RKO (cell line): ENCODE results near the gene XRCC3.

Experiments
- DNase-seq: peaks from one replicate; pipeline ENCODE4 v3.0.0-alpha.2; 2016; ENCODE audit warnings: low spot score

XRCC3 gene

GRCh38 chr14:103706551-103707328 lies 8.5 kb downstream of the XRCC3 start:
- no peak for DNase-seq

DNA sequence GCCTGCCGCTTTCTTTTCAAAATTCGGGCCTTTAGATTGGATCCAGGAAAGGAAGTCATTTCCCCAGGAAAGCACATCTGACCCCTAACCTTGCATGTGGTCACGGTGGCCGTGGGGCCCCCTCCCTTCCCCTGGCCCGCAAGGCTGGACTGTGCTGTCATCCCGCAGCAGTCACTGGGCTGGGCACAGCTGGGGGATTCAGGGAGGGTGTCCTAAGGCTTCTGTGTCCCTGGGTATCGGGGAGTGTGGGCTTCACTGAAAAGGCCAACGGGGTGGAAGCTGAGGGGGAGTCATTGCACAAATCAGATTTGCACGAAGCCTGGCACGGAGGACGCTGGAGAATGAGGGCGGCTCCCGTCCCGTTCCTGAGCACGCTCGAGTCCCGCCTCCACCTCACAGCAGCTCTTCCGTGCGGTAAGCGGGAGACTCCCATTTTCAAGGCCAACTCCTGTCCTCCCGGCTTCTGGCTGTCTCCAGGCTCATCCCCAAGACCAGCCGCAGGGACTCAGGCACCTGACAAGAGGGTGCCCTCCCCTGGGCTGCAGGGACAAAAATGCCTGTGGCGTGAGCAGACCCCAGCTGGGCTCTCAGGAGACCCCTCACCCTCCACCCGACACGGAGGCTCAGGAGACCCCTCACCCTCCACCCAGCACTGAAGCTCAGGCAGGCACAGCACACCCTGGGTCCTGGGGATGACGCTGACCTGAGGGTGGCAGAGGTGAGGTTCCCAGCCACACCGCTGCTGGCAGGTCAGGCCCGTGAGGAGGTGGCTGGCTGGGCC lies 9.6 kb downstream of the XRCC3 start:
- DNase-seq: no peak

GRCh38 chr14:103705118-103705503 lies 10.1 kb downstream of the XRCC3 start:
- DNase-seq: no peak

DNA sequence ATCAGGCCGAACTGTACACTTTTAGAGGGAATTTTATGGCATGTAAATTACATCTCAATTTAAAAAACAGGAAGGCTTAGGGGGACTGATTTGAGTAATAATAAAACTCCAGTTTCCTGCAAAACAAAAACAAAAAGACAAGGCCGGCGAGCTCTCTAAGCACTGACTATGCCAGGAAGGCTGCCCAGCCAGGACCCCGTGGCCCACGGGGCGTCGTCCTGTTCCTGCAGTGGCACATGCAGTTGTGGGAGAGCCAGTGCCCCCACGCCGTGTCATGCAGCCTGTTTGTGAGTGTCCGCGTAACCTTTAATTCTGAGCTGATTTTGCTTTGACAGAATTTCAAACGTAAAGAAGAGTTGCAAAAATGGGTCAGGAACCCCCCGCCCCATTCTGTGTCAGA lies 10.5 kb downstream of the XRCC3 start:
- DNase-seq: no peak

- DNase-seq: no peak
Observed at GRCh38 chr14:103703433-103704385, 11.5 kb downstream of the XRCC3 start.

- no peak for DNase-seq
Observed at GRCh38 chr14:103702497-103703432, 12.5 kb downstream of the XRCC3 start.

DNA sequence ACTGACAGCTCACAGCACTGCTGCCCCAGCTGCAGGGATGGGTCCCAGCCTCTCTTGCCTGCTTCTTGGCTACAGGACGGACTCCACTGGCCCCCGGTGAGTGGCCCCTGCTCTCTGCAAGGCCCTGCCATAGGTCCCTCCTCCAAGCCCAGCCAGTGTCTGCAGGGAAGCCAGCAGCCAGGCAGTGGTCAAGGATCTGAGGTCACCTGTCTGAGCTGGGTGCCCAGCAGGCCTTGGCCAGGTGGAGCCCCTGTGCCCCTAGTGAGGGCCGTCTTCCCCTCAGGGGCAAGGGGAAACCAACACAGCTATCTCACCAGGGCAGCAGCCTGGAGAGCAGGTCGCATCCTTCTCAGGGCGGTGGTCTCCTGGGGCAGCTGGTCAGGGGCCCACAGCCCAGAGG lies 13.2 kb downstream of the XRCC3 start:
- no peak for DNase-seq

DNA sequence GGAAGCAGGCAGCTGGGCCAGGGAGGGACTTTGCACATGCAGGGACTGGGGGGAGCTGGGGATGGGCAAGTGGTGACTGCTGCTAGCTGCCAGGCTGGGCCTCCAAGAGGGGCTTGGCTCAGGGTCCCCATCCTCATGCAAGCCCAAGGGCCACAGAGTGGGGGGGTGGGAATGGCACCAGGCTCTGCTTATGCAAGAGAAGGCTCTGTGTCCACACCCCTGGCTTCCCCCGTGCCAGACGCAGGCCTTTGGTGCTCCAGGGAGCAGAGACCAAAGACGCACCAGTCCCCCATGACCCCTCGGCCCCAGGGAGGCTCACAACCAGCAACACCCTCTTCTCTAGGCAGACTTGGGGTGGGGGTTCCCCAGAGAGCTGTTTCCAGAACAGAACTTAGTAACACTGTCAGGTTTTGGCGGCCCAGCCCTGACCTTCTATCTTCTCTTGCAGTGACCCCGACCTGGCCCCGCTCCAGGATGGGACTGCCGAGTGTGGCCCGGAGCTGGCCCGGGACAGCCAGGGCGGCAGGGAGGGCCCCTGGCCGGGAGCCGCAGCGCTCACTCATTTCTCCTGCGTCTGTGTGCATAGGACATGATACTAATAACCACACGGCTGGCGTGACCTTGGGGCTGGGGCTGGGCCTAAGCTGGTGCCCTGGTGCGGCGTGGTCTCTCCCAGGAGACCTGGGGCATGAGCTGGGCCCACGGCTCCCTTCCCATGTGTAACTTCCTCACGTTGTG lies 14.3 kb downstream of the XRCC3 start:
- DNase-seq: no peak

- DNase-seq: no peak
Observed at GRCh38 chr14:103699901-103700752, 15.1 kb downstream of the XRCC3 start.

- DNase-seq: no peak
Observed at GRCh38 chr14:103699261-103699661, 16.0 kb downstream of the XRCC3 start.

DNA sequence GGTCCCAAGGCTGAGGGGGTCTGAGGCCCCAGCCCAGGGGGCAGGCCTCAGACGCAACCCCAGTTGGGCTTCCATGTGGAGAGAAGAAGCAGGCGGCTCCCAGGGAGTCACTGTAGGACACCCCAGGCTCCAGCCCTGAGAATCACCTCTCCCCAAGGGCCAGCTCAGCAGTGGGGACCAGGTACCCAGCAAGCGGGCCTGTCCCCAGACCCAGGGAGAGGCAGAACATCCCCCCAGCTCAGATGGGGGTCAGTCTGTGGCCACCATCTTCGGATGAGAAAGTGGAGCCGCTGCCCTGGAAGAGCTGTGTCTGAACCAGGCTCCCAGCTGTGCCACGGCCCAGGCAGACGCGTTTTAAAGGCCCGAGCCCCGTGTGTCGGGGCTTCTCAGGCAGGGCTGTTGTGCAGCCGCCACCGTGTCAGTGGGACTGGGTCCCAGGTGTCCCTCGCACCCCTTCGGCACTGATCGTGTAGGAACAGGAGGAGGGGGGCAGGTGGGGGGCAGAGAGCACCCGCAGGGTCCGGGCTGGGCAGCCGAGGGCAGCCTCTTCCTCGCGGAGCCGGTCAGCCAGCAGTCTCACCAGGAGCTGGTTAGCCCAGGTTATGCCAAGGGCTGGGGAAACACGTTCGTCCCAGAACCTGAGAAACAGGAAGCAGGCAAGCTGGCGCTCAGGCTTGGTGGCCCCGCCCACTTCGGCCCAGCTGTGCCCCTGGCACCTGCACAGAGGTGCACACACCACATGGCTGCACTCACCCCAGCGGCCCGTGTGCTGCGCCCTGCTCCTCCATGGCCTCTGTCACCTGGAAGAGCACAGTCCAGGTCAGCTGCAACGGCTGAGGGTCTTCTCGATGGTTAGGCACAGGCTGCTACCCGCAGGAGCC lies 16.6 kb downstream of the XRCC3 start:
- no peak for DNase-seq

DNA sequence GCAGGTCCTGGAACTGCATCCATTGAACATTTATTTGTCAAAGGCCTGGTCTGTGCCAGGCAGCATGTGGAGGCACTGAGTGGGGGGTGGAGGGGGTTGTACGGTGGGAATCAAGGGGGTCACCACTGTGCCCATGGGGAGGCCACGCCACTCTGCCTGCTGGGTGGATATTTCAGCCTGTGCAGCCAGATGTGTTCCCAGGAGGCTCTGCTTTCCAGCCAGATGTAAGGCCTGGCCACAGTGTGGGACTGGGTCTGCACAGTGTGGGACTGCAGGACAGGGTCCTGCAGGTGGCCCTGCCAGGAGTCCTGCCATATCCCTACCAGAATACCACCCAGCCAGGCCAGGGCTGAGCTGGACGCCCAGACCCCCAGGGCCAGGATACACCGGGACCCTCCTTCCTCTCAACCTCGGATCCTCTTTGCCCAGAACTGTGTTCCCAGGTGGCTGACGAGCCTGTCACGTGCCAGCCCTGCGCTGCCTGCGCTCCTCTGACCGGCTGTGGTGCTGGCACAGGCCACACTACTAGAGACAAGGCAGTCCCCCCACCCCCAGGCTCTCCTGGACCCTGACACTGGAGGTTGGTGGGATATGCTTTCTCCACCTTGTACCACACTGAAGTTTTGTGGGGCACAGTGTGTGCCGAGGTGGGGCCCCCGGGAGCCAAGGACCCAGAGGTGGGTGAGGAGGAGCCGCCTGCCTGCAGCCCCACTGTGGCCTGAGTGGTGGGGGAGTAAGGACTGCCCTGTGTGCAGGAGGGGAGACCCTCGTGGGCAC lies 17.5 kb downstream of the XRCC3 start:
- no peak for DNase-seq

DNA sequence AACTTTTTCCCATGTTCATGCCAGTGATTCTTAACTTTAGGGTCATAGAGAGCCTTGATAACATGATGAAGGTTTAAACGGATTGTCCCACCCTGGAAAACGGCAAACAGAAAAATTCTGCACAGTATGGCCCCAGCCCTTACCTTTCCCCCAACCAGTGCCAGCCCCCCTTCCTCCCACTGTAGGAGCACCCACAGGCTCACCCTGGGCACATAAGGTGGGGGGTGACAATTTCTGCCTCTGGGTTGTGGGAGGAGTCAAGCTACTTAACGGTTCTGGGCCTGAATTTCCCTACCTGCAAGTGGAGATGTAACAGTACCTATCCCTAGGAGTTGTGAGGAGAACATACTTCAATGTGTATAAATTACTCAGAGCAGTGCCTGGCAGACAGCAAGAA lies 18.0 kb downstream of the XRCC3 start:
- no peak for DNase-seq

- no peak for DNase-seq
Observed at GRCh38 chr14:103696466-103697071, 18.7 kb downstream of the XRCC3 start.

GRCh38 chr14:103696070-103696402 lies 19.2 kb downstream of the XRCC3 start:
- no peak for DNase-seq

DNA sequence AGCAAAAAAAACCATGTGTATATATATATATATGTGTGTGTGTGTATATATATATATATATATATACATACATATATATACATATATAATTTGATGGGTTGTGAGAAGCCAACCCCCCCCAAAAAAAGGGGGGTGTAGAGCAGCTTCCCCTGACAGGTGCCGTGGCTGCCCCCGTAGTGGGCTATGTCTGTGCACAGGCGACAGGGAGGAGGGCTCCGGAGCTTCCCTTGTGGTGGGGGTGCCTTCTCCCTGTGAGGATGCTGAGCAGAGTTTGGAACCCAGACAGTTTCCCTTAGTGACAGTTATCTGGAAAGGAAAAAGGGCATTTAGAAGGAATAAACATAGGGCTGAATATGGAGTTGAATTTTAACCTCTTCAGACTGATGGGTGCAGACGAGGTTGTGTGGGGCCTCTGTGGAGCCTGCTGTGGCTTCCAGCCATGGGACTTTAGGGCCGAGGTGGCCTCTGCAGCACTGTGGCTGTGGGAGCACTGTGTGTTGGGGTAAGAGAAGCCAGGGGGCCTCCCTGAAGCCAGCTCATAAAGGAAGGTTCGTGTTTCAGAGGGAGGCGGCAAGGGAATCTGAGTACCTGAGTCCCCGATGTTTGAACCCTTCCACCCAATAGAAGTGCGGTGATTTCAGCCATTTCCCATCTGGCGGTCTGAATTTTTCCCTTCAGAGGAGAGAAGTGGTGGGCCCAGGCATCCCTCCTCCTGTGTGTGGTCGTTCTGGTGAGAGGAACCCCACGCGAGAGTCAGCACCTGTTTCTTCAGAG lies 19.8 kb downstream of the XRCC3 start:
- no peak for DNase-seq

- DNase-seq: no peak
Observed at GRCh38 chr14:103694572-103695026, 20.7 kb downstream of the XRCC3 start.
